SH-SY5Y (cell line): ENCODE data around the gene CELF2.

Source experiments
- GATA2 ChIP-seq: IDR thresholded peaks from 2 replicates; pipeline ENCODE4 v1.6.1; 2011; ENCODE audit warnings: mild to moderate bottlenecking, low read depth, low read length
- GATA3 ChIP-seq: IDR thresholded peaks from 2 replicates; pipeline ENCODE4 v1.6.1; 2011; ENCODE audit warnings: low read depth, mild to moderate bottlenecking, low read length, moderate library complexity

DNA sequence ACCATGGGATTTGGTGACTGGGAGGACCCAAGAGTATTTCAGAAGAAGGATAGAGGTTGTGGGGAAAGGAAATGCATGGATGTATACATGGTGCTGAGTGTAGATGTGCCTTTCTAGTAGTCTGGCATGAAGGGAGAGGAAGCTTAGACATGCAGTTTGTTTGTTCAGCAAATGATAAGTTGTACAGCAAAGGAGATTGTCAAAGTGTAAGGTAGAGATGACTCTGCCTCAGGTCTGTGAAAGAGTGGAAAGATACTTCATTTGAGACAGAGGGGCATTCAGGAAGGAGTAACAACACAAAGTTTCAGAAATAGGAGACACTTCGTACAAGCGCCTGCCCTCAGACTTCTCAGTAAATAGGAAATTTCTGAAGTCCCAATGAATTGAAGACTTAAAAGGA is 152.3 kb downstream of the CELF2 start:
- TF ChIP-seq GATA2 (no peak), GATA3 (no peak)
